Measurements from ENCODE around the gene KLHL22.

Gene KLHL22

GRCh38 chr22:20449819-20450550 is 45.6 kb downstream of the KLHL22 start:
- no peak for DNase-seq (ENCODE audit: low read depth)

GRCh38 chr22:20448630-20449029 is 47.0 kb downstream of the KLHL22 start:
- DNase-seq (ENCODE audit: low read depth) = no peak

- no peak for DNase-seq (ENCODE audit: low read depth)
Observed at GRCh38 chr22:20446383-20446970, 49.1 kb downstream of the KLHL22 start.

GRCh38 chr22:20444325-20444724 is 51.3 kb downstream of the KLHL22 start:
- no peak for DNase-seq (ENCODE audit: low read depth)

GRCh38 chr22:20442485-20443284 is 52.9 kb downstream of the KLHL22 start:
- no peak for DNase-seq (ENCODE audit: low read depth)

- DNase-seq (ENCODE audit: low read depth) = no peak
Observed at GRCh38 chr22:20441631-20442484, 53.7 kb downstream of the KLHL22 start.

GRCh38 chr22:20440637-20441591 is 54.7 kb downstream of the KLHL22 start:
- DNase-seq (ENCODE audit: low read depth) = no peak

GRCh38 chr22:20439928-20440575 is 55.5 kb downstream of the KLHL22 start:
- no peak for DNase-seq (ENCODE audit: low read depth)

GRCh38 chr22:20439556-20439927 is 56.1 kb downstream of the KLHL22 start:
- DNase-seq (ENCODE audit: low read depth) = no peak

GRCh38 chr22:20438678-20439492 is 56.7 kb downstream of the KLHL22 start:
- no peak for DNase-seq (ENCODE audit: low read depth)

- DNase-seq (ENCODE audit: low read depth) = no peak
Observed at GRCh38 chr22:20438427-20438677, 57.2 kb downstream of the KLHL22 start.

- no peak for DNase-seq (ENCODE audit: low read depth)
Observed at GRCh38 chr22:20437613-20438426, 57.8 kb downstream of the KLHL22 start, which contains the start of gene SCARF2. TSS of gene SCARF2 (minus strand) at chr22:20437825. CDS start at chr22:20437754, 71 bp downstream.

- DNase-seq (ENCODE audit: low read depth) = no peak
Observed at GRCh38 chr22:20436768-20437612, 58.6 kb downstream of the KLHL22 start.

- DNase-seq (ENCODE audit: low read depth) = no peak
Observed at GRCh38 chr22:20436307-20436767, 59.3 kb downstream of the KLHL22 start.

- no peak for DNase-seq (ENCODE audit: low read depth)
Observed at GRCh38 chr22:20435436-20436306, 59.9 kb downstream of the KLHL22 start.

- DNase-seq (ENCODE audit: low read depth) = no peak
Observed at GRCh38 chr22:20434773-20435172, 60.8 kb downstream of the KLHL22 start.

GRCh38 chr22:20434264-20434751 is 61.3 kb downstream of the KLHL22 start:
- no peak for DNase-seq (ENCODE audit: low read depth)
